Keratinocyte (primary cell): ENCODE results near the gene ANKRD44.

Source experiments
- CTCF ChIP-seq, 3 experiments: IDR thresholded peaks in 1 of 3; conservative IDR thresholded peaks in 1 of 3; optimal IDR thresholded peaks in 1 of 3; 2 replicates in 2 of 3; 3 replicates in 1 of 3; pipeline versions ENCODE3 to v1.5.1; 2011; ENCODE audit warnings: low read length in 3 of 3, mild to moderate bottlenecking in 3 of 3, moderate library complexity in 2 of 3, control low read depth in 1 of 3, inconsistent platforms in 1 of 3; ENCODE audit not compliant: insufficient read depth in 2 of 3; ENCODE audit errors: extremely low read depth in 1 of 3
- EZH2 ChIP-seq: IDR thresholded peaks from one replicate; pipeline ENCODE4 v1.6.1; 2012; ENCODE audit warnings: inconsistent platforms, mild to moderate bottlenecking, low read length, moderate library complexity

- TF ChIP-seq CTCF (optimal IDR thresholded peaks at IDR 0.05 in 1 of 3, IDR thresholded peaks at IDR 0.05 in 1 of 3, conservative IDR thresholded peaks at IDR 0.05 in 1 of 3; ENCODE audit: extremely low read depth in 1 of 3, insufficient read depth in 2 of 3, low read length in 3 of 3): no peak
- TF ChIP-seq EZH2: no peak
Measured at GRCh38 chr2:196967775-196968174, 342.8 kb downstream of the ANKRD44 start.
